ENCODE results near the gene MUC2. TPM values are rescaled to one million over a fixed set of nuclear protein-coding genes. Genes with fewer than 3 reads are reported as not detected.

Gene MUC2
- total RNA-seq, 1 experiment from 2014 or later: 0.26 TPM

DNA sequence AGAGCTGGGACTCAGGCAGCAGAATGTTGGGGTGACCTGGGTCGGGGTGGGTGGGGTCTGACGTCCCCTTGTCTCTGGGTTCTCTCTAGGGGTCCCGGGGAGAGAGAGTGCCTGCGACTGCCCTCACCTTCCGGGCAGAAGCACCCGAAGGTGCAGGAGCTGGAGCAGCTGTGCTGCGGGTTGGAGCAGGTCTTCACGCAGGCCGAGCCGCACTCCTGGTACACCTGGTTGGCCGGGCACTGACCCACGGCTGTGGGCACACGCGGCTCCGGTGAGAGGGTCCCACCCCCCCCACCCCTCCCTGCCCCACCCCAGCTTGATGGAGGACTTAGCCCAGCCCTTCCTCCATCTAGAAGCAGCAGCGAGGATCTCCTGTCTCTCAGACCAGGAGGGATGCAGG is 44.6 kb upstream of the MUC2 start:
- no peaks in the 10 kb centered on the region for H4K20me1 ChIP-seq (ENCODE audit: low read length)
- no peaks in the 10 kb centered on the region for H3K4me1 ChIP-seq (ENCODE audit: insufficient read depth, low read length)
- intact Hi-C loops (cut with micrococcal nuclease): no loop called here
- H2AFZ ChIP-seq (ENCODE audit: low read length): no peak overlapping the region
- H3F3A ChIP-seq (ENCODE audit: low read length, unreplicated experiment): no peaks in the 10 kb centered on the region
- no peak overlapping the region for H3K4me2 ChIP-seq (ENCODE audit: low read length)
- H3K9me3 ChIP-seq (ENCODE audit: low read length): no peaks in the 10 kb centered on the region
- DNase-seq (no peak), ATAC-seq (no peak)
- H3K79me2 ChIP-seq (ENCODE audit: low read length): no peaks in the 10 kb centered on the region
- TF ChIP-seq EZH2phosphoT487 (IDR thresholded peaks at IDR 0.05; ENCODE audit: borderline replicate concordance, low read length): no peak
- TF ChIP-seq EZH2 (IDR thresholded peaks at IDR 0.05; ENCODE audit: low read length, unreplicated experiment): no peak
- TF ChIP-seq, protein P1, sequence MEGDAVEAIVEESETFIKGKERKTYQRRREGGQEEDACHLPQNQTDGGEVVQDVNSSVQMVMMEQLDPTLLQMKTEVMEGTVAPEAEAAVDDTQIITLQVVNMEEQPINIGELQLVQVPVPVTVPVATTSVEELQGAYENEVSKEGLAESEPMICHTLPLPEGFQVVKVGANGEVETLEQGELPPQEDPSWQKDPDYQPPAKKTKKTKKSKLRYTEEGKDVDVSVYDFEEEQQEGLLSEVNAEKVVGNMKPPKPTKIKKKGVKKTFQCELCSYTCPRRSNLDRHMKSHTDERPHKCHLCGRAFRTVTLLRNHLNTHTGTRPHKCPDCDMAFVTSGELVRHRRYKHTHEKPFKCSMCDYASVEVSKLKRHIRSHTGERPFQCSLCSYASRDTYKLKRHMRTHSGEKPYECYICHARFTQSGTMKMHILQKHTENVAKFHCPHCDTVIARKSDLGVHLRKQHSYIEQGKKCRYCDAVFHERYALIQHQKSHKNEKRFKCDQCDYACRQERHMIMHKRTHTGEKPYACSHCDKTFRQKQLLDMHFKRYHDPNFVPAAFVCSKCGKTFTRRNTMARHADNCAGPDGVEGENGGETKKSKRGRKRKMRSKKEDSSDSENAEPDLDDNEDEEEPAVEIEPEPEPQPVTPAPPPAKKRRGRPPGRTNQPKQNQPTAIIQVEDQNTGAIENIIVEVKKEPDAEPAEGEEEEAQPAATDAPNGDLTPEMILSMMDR (conservative IDR thresholded peaks at IDR 0.05; ENCODE audit: low read depth, low read length): no peak
- H3K9me2 ChIP-seq (replicated peaks; ENCODE audit: low read length): no peaks in the 10 kb centered on the region
- no TSS peak for BruUV-seq (replicated peaks)
- POLR2A ChIA-PET (ENCODE audit: unreplicated experiment): no interaction called here
- CTCF ChIA-PET: no interaction called here
- H3K36me3 ChIP-seq (ENCODE audit: low read depth, low read length): no peaks in the 10 kb centered on the region
- H3K4me3 ChIP-seq (ENCODE audit: low read length): no peak overlapping the region
- no peaks in the 10 kb centered on the region for H3K27me3 ChIP-seq (ENCODE audit: low read length)
- no peak overlapping the region for H3K27ac ChIP-seq (ENCODE audit: low read length)
- no peak overlapping the region for H3K9ac ChIP-seq (ENCODE audit: low read length)

DNA sequence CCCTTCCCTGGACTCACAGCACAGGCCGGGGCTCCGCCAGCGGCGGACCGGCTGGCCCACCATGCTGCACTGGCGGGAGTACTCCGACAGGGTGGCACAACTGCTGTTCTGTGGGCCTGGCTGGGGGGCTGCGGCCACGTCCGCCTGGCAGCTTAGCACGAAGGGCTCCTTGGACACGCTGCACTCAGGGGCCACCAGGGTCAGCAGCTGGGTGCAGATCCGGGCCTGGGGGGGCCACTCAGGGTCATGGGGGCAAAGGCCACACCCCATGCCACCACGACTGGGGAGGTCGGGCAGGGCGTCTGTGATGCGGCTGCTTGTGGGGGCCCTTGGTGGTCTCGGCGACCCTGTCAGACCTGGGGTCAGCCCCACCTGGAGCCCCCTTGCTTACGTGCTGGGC is 44.1 kb upstream of the MUC2 start:
- no peak overlapping the region for H3K27ac ChIP-seq (ENCODE audit: low read length)
- H3K9me3 ChIP-seq (ENCODE audit: low read length): no peaks in the 10 kb centered on the region
- no peaks in the 10 kb centered on the region for H3K36me3 ChIP-seq (ENCODE audit: low read depth, low read length)
- no peak overlapping the region for H3K4me2 ChIP-seq (ENCODE audit: low read length)
- no peak for DNase-seq
- H4K20me1 ChIP-seq (ENCODE audit: low read length): no peaks in the 10 kb centered on the region
- H2AFZ ChIP-seq (ENCODE audit: low read length): no peak overlapping the region
- ChIA-PET POLR2A (ENCODE audit: unreplicated experiment) (no interaction called here), CTCF (no interaction called here)
- intact Hi-C loops (cut with micrococcal nuclease): no loop called here
- TF ChIP-seq EZH2 (IDR thresholded peaks at IDR 0.05; ENCODE audit: low read length, unreplicated experiment) (no peak), EZH2phosphoT487 (IDR thresholded peaks at IDR 0.05; ENCODE audit: borderline replicate concordance, low read length) (no peak)
- TF ChIP-seq, protein P1 (conservative IDR thresholded peaks at IDR 0.05; ENCODE audit: low read depth, low read length): no peak
- no peaks in the 10 kb centered on the region for H3K4me1 ChIP-seq (ENCODE audit: insufficient read depth, low read length)
- H3K9ac ChIP-seq (ENCODE audit: low read length): no peak overlapping the region
- no TSS peak for BruUV-seq (replicated peaks)
- no peaks in the 10 kb centered on the region for H3K79me2 ChIP-seq (ENCODE audit: low read length)
- ATAC-seq: no peak
- no peaks in the 10 kb centered on the region for H3K9me2 ChIP-seq (replicated peaks; ENCODE audit: low read length)
- no peaks in the 10 kb centered on the region for H3F3A ChIP-seq (ENCODE audit: low read length, unreplicated experiment)
- H3K27me3 ChIP-seq (ENCODE audit: low read length): no peaks in the 10 kb centered on the region
- H3K4me3 ChIP-seq (ENCODE audit: low read length): no peak overlapping the region

DNA sequence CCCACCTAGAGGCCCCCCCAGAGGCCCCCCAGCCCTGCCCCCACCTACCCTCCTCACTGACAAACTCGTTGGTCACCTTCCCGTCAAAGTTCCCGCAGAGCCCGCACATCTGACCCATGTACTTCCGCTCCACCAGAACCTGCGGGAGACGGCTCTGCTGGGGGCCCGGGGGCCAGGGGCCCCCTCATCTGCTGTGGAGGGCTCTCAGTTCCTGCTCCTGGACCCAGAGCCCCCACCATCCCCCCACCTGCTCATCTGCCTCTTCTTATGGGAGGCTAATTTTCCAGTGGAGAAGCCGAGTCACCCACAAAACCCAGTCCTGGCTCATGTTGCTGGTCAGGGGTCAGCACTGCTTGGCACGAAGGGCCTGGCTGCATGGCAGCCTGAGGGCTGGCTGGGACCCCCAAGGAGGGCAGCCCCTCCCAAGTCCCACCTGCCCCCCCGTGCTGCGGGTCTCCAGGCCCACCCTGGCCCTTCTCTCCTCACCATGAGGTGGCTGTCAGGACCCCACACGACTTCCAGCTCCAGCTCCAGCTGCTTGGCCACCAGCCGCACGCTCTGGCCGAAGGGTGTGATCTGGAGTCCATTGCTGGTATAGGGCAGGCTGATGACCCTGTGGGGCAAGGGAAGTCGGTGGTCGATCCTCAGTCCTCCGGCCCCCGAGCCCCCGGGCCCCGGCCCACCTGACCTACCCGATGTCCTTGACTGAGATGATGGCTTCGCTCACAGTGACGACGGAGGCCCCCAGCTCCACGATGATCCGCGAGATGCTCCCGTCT is 43.4 kb upstream of the MUC2 start:
- Histone ChIP-seq H3K9ac (ENCODE audit: low read length) (no peak overlapping the region), H3K4me1 (ENCODE audit: insufficient read depth, low read length) (no peaks in the 10 kb centered on the region), H4K20me1 (ENCODE audit: low read length) (no peaks in the 10 kb centered on the region), H3K4me2 (ENCODE audit: low read length) (no peak overlapping the region), H3K27ac (ENCODE audit: low read length) (no peak overlapping the region), H3K9me2 (replicated peaks; ENCODE audit: low read length) (no peaks in the 10 kb centered on the region), H3K9me3 (ENCODE audit: low read length) (no peaks in the 10 kb centered on the region), H3K36me3 (ENCODE audit: low read depth, low read length) (no peaks in the 10 kb centered on the region), H3K27me3 (ENCODE audit: low read length) (no peaks in the 10 kb centered on the region), H3K79me2 (ENCODE audit: low read length) (no peaks in the 10 kb centered on the region), H3K4me3 (ENCODE audit: low read length) (no peak overlapping the region), H2AFZ (ENCODE audit: low read length) (no peak overlapping the region), H3F3A (ENCODE audit: low read length, unreplicated experiment) (no peaks in the 10 kb centered on the region)
- TSS peak; percentile 18 for BruUV-seq (replicated peaks)
- CTCF ChIA-PET: no interaction called here
- TF ChIP-seq, protein P1 (conservative IDR thresholded peaks at IDR 0.05; ENCODE audit: low read depth, low read length): no peak
- TF ChIP-seq EZH2phosphoT487 (IDR thresholded peaks at IDR 0.05; ENCODE audit: borderline replicate concordance, low read length): no peak
- TF ChIP-seq EZH2 (IDR thresholded peaks at IDR 0.05; ENCODE audit: low read length, unreplicated experiment): no peak
- intact Hi-C loops (cut with micrococcal nuclease): no loop called here
- DNase-seq: no peak
- no peak for ATAC-seq
- POLR2A ChIA-PET (ENCODE audit: unreplicated experiment): no interaction called here

Data from PC-3 (cell line).